MCF 10A (cell line): Measurements from ENCODE around the gene IFNL3. TPM values are rescaled to one million over a fixed set of nuclear protein-coding genes. Genes with fewer than 3 reads are reported as not detected.

ENCODE experiments used
- BruUV-seq: library from RNA; stranded (reverse); fragments of 400-500 nt; replicated peaks from 2 replicates; lab custom pipeline; 2021; lab: Mats Ljungman, UMichigan
- CTCF ChIA-PET: fragments of 300-600 bp; sonication (Branson Sonifier 250); formaldehyde crosslinking; extraction: SDS; loops from one replicate; lab custom pipeline; 2021; ENCODE audit warnings: antibody characterized with exemption, inconsistent platforms; lab: Yijun Ruan, JAX
- POLR2A ChIA-PET: fragments of 300-600, 350-650 bp; sonication (Branson Sonifier 250); formaldehyde crosslinking; extraction: SDS; loops from one replicate; lab custom pipeline; 2020; ENCODE audit warnings: antibody characterized with exemption, inconsistent platforms; lab: Yijun Ruan, JAX
- DNase-seq: peaks from one replicate; pipeline ENCODE4 v3.0.0-alpha.2; 2018; ENCODE audit not compliant: unreplicated experiment
- H3K27ac Mint-ChIP-seq: one replicate; pipeline ENCODE4 v1.8.0; 2022; ENCODE audit warnings: mild to moderate bottlenecking, low read depth, mixed read lengths; ENCODE audit not compliant: unreplicated experiment
- H3K27me3 Mint-ChIP-seq: one replicate; pipeline ENCODE4 v1.8.0; 2022; ENCODE audit warnings: mixed read lengths; ENCODE audit not compliant: insufficient read depth, unreplicated experiment
- H3K36me3 Mint-ChIP-seq: one replicate; pipeline ENCODE4 v1.8.0; 2022; ENCODE audit warnings: mild to moderate bottlenecking, moderate library complexity, mixed read lengths; ENCODE audit not compliant: insufficient read depth, unreplicated experiment
- H3K4me1 Mint-ChIP-seq: one replicate; pipeline ENCODE4 v1.8.0; 2022; ENCODE audit warnings: mixed read lengths; ENCODE audit not compliant: insufficient read depth, unreplicated experiment
- H3K4me3 Mint-ChIP-seq: one replicate; pipeline ENCODE4 v1.8.0; 2022; ENCODE audit warnings: mild to moderate bottlenecking, moderate library complexity, mixed read lengths; ENCODE audit not compliant: unreplicated experiment
- H3K9me3 Mint-ChIP-seq: one replicate; pipeline ENCODE4 v1.8.0; 2022; ENCODE audit warnings: mixed read lengths; ENCODE audit not compliant: unreplicated experiment
- CTCF ChIP-seq: fragments of 200-600 bp; IDR thresholded peaks from one replicate; pipeline ENCODE4 v1.8.0; 2022; ENCODE audit warnings: antibody characterized with exemption, mild to moderate bottlenecking; ENCODE audit not compliant: unreplicated experiment
- intact Hi-C: fragments of 100-400 bp; cut with micrococcal nuclease; formaldehyde crosslinking; loops from 2 replicates; pipeline ENCODE4 v1.14.1; 2022
- total RNA-seq: library from RNA; stranded (reverse); gene quantifications from 2 replicates; pipeline ENCODE4 v1.2.3, GENCODE V29; 2022

Gene IFNL3
- total RNA-seq, 1 experiment from 2014 or later: not detected

GRCh38 chr19:39206122-39206521, 38.7 kb downstream of the IFNL3 start:
- ChIA-PET CTCF (interaction anchor here (0.7 to 0.8 kb wide), 2 partner anchors 121 to 160 kb away, joined by 3 to 4 read pairs; no protein-coding TSS in a partner anchor), POLR2A (interaction anchor here (0.8 kb wide), 1 partner anchor 45 kb away, joined by 4 read pairs; no protein-coding TSS in a partner anchor)
- no peak overlapping the region for H3K27ac Mint-ChIP-seq
- no peak for TF ChIP-seq CTCF
- intact Hi-C loops: no loop called here
- H3K9me3 Mint-ChIP-seq: no peaks in the 10 kb centered on the region
- no peak overlapping the region for H3K4me3 Mint-ChIP-seq
- H3K4me1 Mint-ChIP-seq: no peaks in the 10 kb centered on the region
- no peaks in the 10 kb centered on the region for H3K36me3 Mint-ChIP-seq
- DNase-seq: no peak
- no TSS peak for BruUV-seq
- peaks cover 37% of the 10 kb centered on the region for H3K27me3 Mint-ChIP-seq

GRCh38 chr19:39205449-39205764, 39.4 kb downstream of the IFNL3 start:
- ChIA-PET CTCF (interaction anchor here (0.6 to 0.8 kb wide), 3 partner anchors 61 to 160 kb away, joined by 3 to 4 read pairs (median 4); no protein-coding TSS in a partner anchor), POLR2A (interaction anchor here (0.8 kb wide), 1 partner anchor 46 kb away, joined by 4 read pairs; no protein-coding TSS in a partner anchor)
- intact Hi-C loops: no loop called here
- Mint-ChIP-seq H3K9me3 (no peaks in the 10 kb centered on the region), H3K27ac (no peak overlapping the region), H3K36me3 (no peaks in the 10 kb centered on the region), H3K27me3 (peaks cover 44% of the 10 kb centered on the region), H3K4me1 (no peaks in the 10 kb centered on the region), H3K4me3 (no peak overlapping the region)
- BruUV-seq: no TSS peak
- no peak for DNase-seq
- no peak for TF ChIP-seq CTCF

DNA sequence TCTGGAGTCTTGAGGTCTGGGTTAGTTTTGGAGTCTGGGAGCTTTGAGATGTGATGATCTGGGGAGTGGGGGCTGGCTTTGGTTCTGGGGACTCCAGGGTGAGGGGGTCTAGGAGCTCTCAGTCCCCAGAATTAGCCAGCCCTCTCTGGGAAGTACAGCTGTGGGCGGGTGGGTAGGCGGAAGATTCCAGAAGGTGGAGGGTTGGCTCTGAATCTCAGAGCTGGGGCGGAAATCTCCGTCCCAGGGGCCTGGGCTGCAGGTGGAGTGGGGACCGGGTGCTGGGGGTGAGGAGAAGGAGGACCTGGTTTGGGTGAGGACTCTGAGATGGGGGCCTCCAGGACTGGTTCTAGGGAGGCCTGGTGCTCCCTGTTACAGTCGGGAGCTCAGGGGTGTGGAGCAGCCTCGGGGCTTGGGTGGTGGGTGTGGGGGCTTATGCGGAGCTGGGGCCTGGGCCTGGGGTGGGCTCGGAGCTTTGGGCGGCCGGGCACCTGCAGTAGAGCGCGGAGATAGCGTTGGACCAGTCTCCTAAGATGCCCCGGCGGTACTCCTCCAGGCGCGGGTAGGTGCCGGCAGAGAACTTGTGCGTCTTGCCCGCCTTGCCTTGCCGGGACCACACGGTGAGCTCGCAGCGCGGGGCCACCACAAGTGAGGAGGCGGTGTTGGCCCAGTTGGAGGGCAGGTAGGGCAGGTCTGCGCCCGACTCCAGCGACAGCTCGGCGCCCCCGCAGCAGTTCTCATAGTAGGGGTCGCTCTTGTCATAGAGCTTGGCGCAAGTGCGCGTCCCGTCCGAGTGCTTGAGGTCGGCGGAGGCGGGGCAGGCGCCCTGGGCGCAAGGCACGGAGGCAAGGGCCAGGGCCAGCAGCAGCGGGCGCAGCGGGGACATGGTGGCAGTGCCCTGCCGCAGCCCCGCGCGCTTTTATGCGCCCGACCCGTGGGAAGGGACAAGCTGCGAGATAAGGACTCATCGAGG, 41.1 kb downstream of the IFNL3 start, which contains the start of gene SYCN:
SYCN (minus strand) TSS at position 892 of the 970 bp plus-strand sequence; CDS start at position 883, 9 bp downstream.
- no peak for TF ChIP-seq CTCF
- ChIA-PET CTCF (interaction anchor here (0.6 kb wide), 1 partner anchor 75 kb away, joined by 3 read pairs; no protein-coding TSS in a partner anchor), POLR2A (no interaction called here)
- intact Hi-C loops: no loop called here
- no peak within 1 kb of the TSS for H3K27ac Mint-ChIP-seq
- DNase-seq: no peak
- peaks cover 46% of the 10 kb centered on the region for H3K27me3 Mint-ChIP-seq
- no peak within 1 kb of the TSS for H3K4me3 Mint-ChIP-seq
- H3K4me1 Mint-ChIP-seq: no peaks in the 10 kb centered on the region
- BruUV-seq: no TSS peak
- no peaks in the 10 kb centered on the region for H3K36me3 Mint-ChIP-seq
- H3K9me3 Mint-ChIP-seq: no peaks in the 10 kb centered on the region

GRCh38 chr19:39202998-39203355, 41.8 kb downstream of the IFNL3 start:
- H3K27me3 Mint-ChIP-seq: peaks cover 49% of the 10 kb centered on the region

More at GRCh38 chr19:39202998-39203355, 41.8 kb downstream of the IFNL3 start:
- TF ChIP-seq CTCF: no peak
- no peak overlapping the region for H3K4me3 Mint-ChIP-seq
- no peaks in the 10 kb centered on the region for H3K9me3 Mint-ChIP-seq
- peaks cover 4% of the 10 kb centered on the region for H3K4me1 Mint-ChIP-seq
- H3K27ac Mint-ChIP-seq: no peak overlapping the region
- H3K36me3 Mint-ChIP-seq: no peaks in the 10 kb centered on the region
- BruUV-seq: no TSS peak
- ChIA-PET CTCF (interaction anchor here (0.6 kb wide), 1 partner anchor 75 kb away, joined by 3 read pairs; no protein-coding TSS in a partner anchor), POLR2A (no interaction called here)
- intact Hi-C loops: no loop called here
- no peak for DNase-seq
